ENCODE measurements around the gene ETDA.

- TF ChIP-seq EP300 (IDR thresholded peaks at IDR 0.05) (no peak), CTCF (IDR thresholded peaks at IDR 0.05) (no peak), POLR2A (IDR thresholded peaks at IDR 0.05) (no peak), POLR2AphosphoS5 (IDR thresholded peaks at IDR 0.05) (no peak)
These were observed 35.5 kb downstream of the ETDA start for GRCh38 chrX:135287266-135287823.

Measured in suprapubic skin (tissue), 4 donors.